ENCODE measurements around the gene HORMAD2.

HORMAD2 gene

GRCh38 chr22:30171008-30171407 is 90.7 kb downstream of the HORMAD2 start:
- DNase-seq = no peak

GRCh38 chr22:30175690-30176288 is 95.5 kb downstream of the HORMAD2 start:
- no peak for DNase-seq

- DNase-seq = no peak
Measured at GRCh38 chr22:30176431-30176830, 96.2 kb downstream of the HORMAD2 start.

- DNase-seq = no peak
Measured at GRCh38 chr22:30178181-30179126, 98.2 kb downstream of the HORMAD2 start.

GRCh38 chr22:30180616-30181015 is 100.4 kb downstream of the HORMAD2 start:
- no peak for DNase-seq

GRCh38 chr22:30181459-30182349 is 101.4 kb downstream of the HORMAD2 start:
- no peak for DNase-seq

- no peak for DNase-seq
Measured at GRCh38 chr22:30182350-30182745, 102.1 kb downstream of the HORMAD2 start.

- DNase-seq = no peak
Measured at GRCh38 chr22:30182815-30183214, 102.6 kb downstream of the HORMAD2 start.

- DNase-seq = no peak
Measured at GRCh38 chr22:30183271-30183670, 103.0 kb downstream of the HORMAD2 start.

GRCh38 chr22:30183861-30184278 is 103.6 kb downstream of the HORMAD2 start:
- no peak for DNase-seq

- DNase-seq = no peak
Measured at GRCh38 chr22:30185129-30185528, 104.9 kb downstream of the HORMAD2 start.

GRCh38 chr22:30185549-30185948 is 105.3 kb downstream of the HORMAD2 start:
- no peak for DNase-seq

- no peak for DNase-seq
Measured at GRCh38 chr22:30186041-30186440, 105.8 kb downstream of the HORMAD2 start.

GRCh38 chr22:30186510-30186909 is 106.2 kb downstream of the HORMAD2 start:
- DNase-seq = no peak

- DNase-seq = no peak
Measured at GRCh38 chr22:30187094-30187493, 106.8 kb downstream of the HORMAD2 start.

- DNase-seq = no peak
Measured at GRCh38 chr22:30187529-30188407, 107.5 kb downstream of the HORMAD2 start.

- DNase-seq = no peak
Measured at GRCh38 chr22:30188911-30189310, 108.6 kb downstream of the HORMAD2 start.

GRCh38 chr22:30190574-30190973 is 110.3 kb downstream of the HORMAD2 start:
- DNase-seq = no peak

GRCh38 chr22:30191040-30191701 is 110.9 kb downstream of the HORMAD2 start:
- DNase-seq = no peak

- DNase-seq = no peak
Measured at GRCh38 chr22:30192427-30192826, 112.2 kb downstream of the HORMAD2 start.

GRCh38 chr22:30193031-30193775 is 112.9 kb downstream of the HORMAD2 start:
- no peak for DNase-seq

Measured in amniotic stem cell (primary cell).